Forelimb muscle (tissue), 1 donor: ENCODE results near the gene OGDH. TPM values are rescaled to one million over a fixed set of nuclear protein-coding genes. Genes with fewer than 3 reads are reported as not detected.

Source experiments
- DNase-seq: peaks from one replicate; pipeline ENCODE4 v3.0.0-alpha.2; 2013; ENCODE audit warnings: low read depth
- polyA plus RNA-seq: library from polyadenylated mRNA; unstranded; fragments of 120-200 nt; gene quantifications from one replicate; pipeline ENCODE4 v1.2.1, GENCODE V29; 2013; ENCODE audit not compliant: insufficient read length

The OGDH gene
- polyA plus RNA-seq, 1 donor: 61.2 TPM

DNA sequence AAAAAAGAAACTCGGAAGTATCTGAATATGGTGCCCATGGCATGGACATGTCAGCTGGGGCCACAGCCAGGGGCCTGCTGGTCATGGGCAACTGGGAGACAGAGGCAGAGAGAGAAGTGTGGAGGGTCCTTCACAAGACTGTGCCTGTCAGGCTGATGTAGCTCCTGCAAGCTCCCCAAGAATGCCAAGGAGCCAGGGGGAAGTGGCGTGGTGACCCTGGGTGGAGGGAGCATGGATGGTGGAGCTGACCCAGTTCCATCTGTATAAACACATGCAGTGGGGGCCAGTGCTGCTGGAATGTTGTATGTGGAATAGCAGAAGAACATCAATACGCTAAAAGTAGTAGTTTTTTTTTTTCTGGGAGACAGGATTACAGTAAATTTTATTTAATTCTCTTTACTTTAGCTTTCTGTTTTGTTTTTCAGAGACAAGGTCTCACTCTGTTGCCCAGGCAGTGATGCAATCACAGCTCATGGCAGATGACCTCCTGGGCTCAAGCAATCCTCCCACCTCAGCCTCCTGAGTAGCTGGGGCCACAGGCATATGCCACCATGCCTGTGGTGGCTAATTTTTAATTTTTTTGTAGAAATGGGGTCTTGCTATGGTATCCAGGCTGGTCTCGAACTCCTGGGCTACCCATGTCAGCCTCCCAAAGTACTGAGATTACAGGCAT lies 131.8 kb downstream of the OGDH start:
- DNase-seq: no peak

DNA sequence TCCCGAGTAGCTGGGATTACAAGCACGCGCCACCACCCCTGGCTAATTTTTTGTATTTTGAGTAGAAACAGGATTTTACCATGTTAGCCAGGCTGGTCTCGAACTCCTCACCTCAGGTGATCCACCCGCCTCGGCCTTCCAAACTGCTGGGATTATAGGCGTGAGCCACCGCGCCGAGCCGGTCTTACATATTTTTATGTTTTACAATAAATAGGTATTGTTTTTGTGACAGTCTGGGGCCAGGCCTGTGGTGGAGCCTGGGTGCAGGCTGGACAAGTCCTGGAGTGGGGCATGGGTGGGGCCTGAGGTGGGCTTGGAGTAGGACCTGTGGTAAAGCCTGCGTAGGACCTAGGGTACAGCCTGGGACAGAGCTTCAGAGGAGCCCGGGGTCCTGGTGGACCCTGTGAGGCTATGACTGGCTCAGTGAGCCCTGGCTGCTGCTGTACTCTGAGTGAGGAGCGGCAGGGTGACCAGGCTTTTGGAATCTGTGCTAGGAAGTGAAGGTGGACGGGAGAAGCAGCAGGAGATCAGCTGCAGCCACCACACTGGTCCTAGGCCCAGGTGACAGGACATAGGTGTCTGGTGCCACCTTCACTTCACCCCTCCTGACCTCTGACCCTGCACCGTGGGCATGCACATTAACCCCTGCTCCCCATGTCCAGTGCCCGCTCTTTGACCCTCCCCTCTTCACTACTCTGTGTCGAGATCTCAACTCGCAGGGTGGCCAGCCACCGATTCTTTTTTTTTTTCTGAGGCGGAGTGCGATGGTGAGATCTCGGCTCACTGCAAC lies 132.6 kb downstream of the OGDH start:
- no peak for DNase-seq

DNA sequence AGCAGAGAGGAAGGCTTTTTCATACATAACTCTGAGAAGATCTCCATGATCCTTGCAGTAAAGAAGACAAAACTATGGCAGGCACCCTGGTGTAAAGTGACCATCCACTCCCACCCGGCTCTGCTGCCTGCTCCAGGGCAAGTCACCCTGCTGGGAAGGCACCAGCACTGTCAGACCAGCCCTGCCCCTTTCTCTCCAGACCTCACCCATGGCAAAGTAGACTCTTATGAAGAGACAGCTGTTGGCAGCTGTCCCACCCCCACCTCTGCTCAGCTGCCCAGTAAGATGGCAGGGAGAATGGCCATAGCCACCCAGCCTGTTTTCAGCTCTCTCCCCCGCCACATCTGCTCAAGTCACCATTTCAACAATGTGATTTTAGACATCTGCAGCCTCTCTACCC lies 133.6 kb downstream of the OGDH start:
- no peak for DNase-seq

DNA sequence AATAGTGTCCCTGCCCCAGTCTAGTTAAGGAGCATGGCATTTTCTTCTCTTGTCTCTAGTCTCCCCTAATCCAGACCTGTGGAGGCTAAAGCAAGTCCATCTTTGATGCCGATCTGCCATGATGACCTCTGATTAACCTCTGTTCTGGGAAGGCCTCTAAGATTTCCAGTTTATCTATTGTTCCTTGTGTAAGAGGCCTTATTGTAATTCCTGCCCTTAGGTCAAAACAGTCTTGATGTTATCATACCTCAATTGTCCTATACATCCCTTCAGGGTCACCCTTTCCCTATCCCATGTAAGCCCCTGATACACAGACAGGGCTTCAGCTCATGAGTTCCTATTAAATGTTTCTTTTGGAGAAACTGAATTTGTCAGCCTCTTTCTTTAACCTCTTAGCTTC lies 137.3 kb downstream of the OGDH start:
- no peak for DNase-seq

DNA sequence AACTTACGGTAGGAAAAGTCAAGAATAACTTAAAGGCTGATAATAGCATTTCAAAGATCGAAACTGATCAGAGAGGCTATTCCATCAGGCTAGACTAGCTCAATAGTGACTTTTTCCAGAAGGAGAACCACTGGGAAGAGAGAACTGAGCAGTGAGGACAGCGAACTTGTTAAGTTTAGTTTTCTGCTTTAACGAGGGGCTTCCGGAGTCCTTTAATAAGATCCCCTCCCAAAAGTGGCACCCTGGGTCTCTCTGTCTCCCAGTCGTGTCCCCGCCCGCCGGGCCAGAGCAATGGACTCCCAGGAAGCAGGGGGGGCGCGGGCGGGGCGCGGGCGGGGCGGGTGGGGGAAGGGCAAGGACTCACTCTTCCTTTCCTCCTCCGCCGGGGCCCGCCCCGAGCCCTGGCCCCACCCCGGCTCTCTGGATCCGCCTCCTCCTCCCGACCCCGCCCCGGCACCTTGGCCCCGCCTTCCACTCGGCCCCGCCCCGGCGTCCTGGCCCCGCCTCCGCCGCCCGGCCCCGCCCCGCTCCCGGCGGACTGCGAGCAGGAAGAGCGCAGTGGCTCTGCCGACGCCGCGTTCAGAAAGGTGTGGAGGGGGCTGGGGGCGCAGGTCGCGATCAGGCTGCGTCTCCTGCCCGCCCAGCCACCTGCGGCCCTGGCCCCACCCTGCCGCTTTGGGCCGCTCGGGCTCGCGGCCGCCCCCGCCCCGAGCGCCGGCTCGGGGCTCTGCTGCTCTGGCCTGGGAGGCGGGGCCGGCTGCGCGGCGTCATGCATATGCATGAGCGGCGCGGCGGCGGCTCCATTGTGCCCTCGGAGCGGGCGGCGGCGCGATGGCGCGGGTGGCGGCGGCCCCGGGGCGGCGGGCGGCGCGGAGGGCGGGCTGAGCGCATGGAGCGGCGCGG lies 141.9 kb downstream of the OGDH start, which contains the start of gene ZMIZ2:
ZMIZ2 (plus strand) TSS at position 803 of the 903 bp plus-strand sequence. CDS start 7,403 bp downstream, outside the sequence.
- DNase-seq: no peak

DNA sequence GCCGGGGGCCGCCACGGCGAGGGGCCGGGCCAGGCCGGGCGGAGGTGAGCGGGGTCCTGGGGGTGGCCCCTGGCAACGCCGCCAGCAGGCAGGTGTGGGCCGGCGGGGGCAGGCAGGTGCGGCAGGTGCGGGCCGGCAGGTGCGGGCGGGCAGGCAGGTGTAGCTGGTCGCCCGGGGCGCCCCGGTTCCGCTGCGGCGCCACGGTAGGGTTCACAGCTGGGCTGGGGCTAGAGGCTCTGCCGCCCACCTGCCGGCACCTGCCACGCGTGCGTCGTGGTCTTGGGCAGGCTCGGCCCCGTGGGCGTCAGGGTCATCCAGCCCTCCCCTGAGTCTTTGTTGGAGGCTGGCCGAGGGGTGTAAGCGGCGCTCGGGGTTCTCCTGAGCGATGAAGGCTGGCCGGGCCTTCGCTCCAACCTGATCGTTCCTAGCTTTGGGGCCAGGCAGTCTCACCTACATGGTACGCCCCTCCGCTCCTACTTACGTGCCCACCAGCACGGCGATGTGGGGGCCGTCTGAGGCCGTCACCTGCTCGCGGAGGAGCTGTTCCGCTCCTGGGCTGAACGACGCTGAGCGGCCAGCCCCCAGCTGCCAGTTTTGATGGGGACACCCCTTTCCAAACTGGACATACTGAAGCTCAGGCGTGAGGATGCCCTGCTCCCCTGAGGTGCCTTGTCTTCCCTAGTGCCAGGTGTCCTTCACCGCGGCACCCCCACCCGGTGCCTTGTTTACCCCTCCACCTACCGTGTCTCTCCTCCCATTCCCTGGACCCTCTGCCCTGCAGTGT lies 142.7 kb downstream of the OGDH start:
- no peak for DNase-seq

DNA sequence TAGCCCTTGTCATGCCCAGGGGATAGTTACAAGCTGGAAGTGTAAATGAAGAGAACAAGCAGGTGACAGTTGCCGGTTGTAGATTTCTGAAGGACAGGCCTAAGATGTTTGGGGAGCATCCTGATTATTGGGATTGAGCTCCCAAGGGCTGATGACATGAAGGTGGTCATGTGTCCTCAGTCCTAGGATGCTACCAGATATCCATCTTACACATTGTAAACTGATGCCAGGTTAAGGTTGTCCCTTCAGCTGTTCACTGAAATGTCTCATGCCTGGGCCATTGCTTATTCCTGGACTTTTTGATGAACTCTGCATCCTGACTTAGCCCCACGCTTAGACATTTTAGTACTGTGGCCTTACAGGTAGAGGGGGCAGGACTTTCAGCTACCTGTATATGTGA lies 143.6 kb downstream of the OGDH start:
- DNase-seq: no peak

DNA sequence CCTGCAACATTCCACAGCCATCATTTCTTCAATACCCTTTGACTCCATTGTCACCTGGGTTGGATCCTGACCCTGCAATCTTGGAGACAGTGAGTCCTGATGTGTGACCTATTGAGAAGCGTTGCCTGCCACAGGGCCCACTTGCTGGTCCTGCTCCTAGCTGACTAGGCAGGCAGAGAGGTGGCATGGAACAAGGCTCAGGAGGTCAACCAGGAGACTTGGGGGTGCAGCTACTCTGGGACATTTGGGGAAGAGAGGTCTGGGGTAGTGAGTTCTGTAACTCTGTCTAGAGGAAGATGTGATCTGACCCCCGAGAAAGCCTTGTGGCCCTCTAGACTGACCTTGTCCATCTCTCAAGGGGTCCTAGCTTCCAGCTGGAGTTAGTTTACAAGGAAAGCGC lies 144.0 kb downstream of the OGDH start:
- no peak for DNase-seq

DNA sequence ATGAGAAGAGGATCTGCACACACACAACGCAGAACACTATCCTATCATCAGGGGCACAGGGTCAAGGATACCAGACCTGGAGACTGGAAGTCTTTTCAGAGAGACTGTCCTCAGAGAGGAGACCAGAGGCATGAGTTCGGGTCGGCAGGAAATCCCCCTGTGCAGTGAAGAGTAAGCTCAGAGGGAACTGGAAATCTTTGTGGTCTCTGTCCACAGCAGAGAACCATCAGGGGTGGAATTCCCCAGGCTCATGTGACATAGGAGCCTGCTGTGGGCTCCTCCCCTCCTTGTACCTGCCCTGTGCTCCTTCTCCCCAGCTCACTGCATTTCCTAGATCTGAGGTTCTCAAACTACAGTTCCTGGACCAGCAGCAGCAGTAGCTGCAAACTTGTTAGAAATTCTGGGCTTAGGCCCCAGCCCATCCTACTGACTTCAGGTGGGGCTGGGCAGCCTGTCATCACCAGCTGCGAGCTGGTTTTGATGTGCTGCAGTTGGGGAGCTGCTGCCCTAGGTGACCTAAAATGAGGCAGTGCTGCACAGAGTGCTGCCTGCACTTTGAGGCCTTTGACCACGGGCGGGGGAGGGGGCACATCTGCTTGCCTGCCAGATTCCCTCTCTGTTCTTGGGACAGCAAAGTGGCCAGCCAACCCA lies 144.6 kb downstream of the OGDH start:
- no peak for DNase-seq

DNA sequence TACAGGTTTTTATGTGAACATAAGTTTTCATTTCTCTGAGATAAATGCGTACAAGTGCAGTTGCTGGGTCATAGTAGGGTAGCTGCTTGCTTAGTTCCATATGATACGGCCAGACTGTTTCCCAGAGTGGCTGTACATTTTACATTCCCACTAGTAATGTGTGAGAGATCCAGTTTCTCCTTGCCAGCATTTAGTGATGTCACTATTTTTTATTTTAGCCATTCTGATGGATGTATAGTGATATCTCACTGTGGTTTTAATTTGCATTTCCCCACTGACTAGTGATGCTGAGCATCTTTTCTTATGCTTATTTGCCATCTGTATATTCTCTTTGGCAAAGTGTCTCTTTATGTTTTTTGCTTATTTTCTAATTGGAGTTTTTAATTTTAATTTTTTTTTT lies 146.4 kb downstream of the OGDH start:
- no peak for DNase-seq

DNA sequence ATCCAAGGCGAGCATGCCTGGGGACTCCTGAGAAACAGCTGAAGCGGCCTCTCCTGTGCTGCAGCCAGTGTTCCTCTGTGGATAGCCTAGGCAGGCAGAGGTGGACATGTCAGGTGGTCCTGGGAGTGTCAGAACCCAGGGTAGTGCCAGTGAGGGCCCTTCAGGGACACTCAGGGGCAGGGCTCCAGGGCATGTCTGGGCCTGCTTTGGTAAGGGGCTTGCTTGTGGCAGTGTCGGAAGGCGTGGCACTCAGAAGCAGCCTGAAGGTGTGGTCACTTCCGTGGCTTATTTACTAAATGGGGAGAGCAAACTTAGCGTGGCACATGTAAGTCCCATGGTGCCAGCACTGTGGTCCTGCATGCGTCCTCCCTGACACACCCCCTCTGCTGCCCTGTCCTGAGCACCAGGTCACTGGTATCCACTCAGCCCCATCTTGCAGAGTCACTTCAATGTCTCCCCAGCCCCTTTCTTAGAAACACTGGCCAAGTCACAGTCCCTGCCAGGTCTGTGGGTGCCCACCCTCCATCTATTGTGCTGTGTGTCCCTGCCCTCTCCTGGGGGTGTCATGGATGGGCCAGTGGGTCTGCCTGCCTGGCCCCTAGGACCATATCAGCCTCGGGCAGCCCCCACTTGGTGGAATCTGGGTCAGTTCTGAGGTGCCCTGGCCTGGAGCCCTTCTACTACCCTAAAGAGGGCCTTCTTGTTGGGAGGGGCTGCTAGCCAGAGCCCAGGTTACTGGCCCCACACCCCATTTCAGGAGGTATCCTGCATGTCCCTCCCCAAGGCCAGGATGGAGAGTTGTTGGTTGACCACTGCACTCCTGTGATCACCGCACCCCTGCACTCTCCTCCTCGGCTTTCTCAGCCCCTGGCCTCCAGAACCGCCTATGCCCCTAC lies 148.6 kb downstream of the OGDH start:
- no peak for DNase-seq

DNA sequence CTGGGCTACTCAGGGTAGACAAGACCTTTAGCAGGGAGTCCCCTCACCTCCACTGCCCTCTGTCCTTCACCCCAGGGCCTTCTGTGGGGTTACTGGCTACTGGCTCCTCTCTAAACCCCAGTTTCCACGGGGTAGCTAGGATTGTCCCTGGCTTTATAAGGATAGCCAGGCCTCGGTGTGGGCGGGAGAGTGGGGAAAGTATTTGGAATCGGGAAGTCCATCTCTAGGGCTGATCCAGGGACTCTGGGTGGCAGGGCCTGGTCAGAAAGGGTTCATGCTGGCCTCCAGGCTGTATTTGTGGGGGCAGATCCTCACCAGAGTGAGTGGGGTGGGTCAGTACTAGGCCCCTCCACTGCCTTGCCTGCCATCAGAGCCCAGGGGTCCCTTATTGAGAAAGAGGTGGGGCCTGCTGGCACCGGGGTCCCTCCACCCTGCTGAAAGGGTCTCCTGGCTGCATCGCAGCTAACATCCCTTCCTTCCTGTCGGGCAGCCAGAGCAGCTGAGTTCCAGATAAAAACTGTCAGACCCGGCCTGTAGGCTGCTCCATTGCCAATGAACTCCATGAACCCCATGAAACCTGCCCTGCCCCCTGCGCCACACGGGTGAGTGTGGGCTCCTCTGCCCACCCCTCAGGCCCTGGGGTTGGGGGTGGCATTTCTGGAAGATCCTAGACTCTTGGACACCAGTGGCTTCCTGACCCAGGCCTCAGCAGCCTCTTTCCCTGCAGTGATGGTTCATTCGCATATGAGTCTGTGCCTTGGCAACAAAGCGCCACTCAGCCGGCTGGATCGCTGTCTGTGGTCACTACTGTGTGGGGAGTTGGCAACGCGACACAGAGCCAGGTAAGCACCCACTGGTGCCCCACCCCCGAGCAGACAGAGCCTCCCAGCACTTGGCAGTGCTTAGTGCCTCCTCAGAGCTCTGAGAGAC lies 149.5 kb downstream of the OGDH start:
- DNase-seq: no peak

DNA sequence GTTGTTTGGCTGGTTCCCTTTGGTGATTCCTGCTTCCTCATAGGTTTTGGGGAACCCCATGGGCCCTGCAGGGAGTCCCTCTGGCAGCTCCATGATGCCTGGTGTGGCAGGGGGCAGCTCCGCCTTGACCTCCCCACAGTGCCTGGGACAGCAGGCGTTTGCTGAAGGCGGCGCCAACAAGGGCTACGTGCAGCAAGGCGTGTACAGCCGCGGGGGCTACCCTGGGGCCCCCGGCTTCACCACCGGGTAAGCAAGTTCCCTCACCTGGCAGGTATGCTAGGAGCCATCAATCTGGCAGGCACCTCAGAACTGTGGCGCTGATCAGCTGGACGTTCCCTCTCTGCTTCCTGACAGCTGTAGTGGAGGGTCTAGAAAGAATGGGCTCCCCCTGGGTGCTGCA lies 150.5 kb downstream of the OGDH start:
- no peak for DNase-seq

DNA sequence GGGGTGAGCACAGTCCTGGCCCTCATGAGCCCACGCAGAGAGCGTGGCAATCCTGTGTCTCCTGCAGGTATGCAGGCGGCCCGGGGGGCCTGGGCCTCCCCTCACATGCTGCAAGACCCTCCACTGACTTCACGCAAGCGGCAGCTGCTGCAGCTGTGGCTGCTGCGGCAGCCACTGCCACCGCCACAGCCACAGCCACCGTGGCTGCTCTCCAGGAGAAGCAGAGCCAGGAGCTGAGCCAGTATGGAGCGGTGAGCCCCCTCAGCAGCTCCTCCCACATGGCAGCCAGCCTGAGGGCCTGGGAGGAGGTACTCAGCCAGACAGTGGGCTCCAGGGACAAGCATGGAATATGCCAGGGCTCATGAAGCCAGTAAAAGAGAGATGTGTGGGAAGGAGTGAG lies 150.9 kb downstream of the OGDH start:
- DNase-seq: no peak

DNA sequence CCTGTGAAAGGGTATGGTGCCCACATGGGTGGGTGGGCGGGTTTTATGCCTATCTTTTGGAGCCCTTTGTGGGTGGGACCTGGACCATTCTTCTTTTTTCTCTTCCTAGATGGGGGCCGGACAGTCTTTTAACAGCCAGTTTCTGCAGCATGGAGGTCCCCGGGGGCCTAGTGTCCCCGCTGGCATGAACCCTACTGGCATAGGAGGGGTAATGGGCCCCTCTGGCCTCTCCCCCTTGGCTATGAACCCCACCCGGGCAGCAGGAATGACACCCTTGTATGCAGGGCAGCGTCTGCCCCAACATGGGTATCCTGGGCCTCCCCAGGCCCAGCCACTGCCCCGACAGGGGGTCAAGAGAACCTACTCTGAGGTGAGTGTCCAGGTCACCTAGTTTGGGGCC lies 151.3 kb downstream of the OGDH start:
- DNase-seq: no peak
